DMS153 (cell line): ENCODE measurements around the gene ASH1L.

Source experiments
- DNase-seq: peaks from one replicate; lab custom pipeline; 2025; lab: John Stamatoyannopoulos, UW

The ASH1L gene

GRCh38 chr1:155327981-155328380 lies 234.6 kb downstream of the ASH1L start:
- DNase-seq = no peak

- no peak for DNase-seq
These were observed 236.0 kb downstream of the ASH1L start for GRCh38 chr1:155326631-155327037.

GRCh38 chr1:155326020-155326526 lies 236.5 kb downstream of the ASH1L start:
- no peak for DNase-seq

GRCh38 chr1:155325603-155325893 lies 237.1 kb downstream of the ASH1L start:
- no peak for DNase-seq

GRCh38 chr1:155324717-155325602 lies 237.6 kb downstream of the ASH1L start:
- peak; percentile 43 for DNase-seq

GRCh38 chr1:155324037-155324716 lies 238.4 kb downstream of the ASH1L start:
- peak; percentile 96 for DNase-seq

- DNase-seq = peak; percentile 77
These were observed 238.9 kb downstream of the ASH1L start for GRCh38 chr1:155323729-155324036.

GRCh38 chr1:155322953-155323728 lies 239.5 kb downstream of the ASH1L start:
- peak; percentile 85 for DNase-seq

GRCh38 chr1:155322571-155322952 lies 240.0 kb downstream of the ASH1L start:
- DNase-seq = no peak

- DNase-seq = no peak
These were observed 240.7 kb downstream of the ASH1L start for GRCh38 chr1:155321639-155322503.

- DNase-seq = peak; percentile 43
These were observed 241.7 kb downstream of the ASH1L start, which contains the start of gene RUSC1 for GRCh38 chr1:155320661-155321617. Gene RUSC1, plus strand, starts transcription at chr1:155320894. Its CDS starts 880 bp downstream, at chr1:155321774.

GRCh38 chr1:155320252-155320651 lies 242.4 kb downstream of the ASH1L start:
- no peak for DNase-seq

- no peak for DNase-seq
These were observed 243.1 kb downstream of the ASH1L start for GRCh38 chr1:155319536-155319935.

- no peak for DNase-seq
These were observed 244.5 kb downstream of the ASH1L start for GRCh38 chr1:155318082-155318481.

- no peak for DNase-seq
These were observed 245.7 kb downstream of the ASH1L start for GRCh38 chr1:155316922-155317321.

- no peak for DNase-seq
These were observed 249.3 kb downstream of the ASH1L start for GRCh38 chr1:155313261-155313660.

- no peak for DNase-seq
These were observed 253.1 kb downstream of the ASH1L start for GRCh38 chr1:155309423-155310021.

GRCh38 chr1:155308493-155309422 lies 253.8 kb downstream of the ASH1L start, which contains the start of gene FDPS:
Gene FDPS, plus strand, starts transcription at chr1:155308866. Its CDS starts 924 bp downstream, at chr1:155309790.
- peak; percentile 100 for DNase-seq
